Measurements from ENCODE around the gene CES5A. TPM values are rescaled to one million over a fixed set of nuclear protein-coding genes. Genes with fewer than 3 reads are reported as not detected.

CES5A gene, protein sequence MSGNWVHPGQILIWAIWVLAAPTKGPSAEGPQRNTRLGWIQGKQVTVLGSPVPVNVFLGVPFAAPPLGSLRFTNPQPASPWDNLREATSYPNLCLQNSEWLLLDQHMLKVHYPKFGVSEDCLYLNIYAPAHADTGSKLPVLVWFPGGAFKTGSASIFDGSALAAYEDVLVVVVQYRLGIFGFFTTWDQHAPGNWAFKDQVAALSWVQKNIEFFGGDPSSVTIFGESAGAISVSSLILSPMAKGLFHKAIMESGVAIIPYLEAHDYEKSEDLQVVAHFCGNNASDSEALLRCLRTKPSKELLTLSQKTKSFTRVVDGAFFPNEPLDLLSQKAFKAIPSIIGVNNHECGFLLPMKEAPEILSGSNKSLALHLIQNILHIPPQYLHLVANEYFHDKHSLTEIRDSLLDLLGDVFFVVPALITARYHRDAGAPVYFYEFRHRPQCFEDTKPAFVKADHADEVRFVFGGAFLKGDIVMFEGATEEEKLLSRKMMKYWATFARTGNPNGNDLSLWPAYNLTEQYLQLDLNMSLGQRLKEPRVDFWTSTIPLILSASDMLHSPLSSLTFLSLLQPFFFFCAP
- total RNA-seq, result not detected in 2 replicates

DNA sequence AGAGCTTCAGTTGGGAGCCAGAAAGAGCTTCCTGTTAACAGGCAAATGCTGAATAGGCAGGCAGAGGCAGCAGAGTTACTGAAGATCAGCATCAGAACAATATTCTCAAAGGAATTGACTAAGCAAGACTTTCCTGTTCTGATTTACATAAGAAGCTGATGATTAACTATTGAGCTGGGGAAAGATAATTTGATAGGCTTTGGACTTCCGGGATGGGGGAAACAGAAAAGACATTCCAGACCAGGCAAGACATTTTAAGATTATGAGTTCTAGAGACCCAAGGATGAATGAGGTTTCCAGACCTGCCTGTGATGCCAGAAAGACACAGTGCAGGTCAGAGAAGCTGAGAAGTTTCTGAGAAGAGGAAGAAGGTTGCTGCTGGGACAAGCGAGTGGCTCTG, at the start of gene CES5A:
TSS of gene CES5A (minus strand) at position 101 of the 400 bp plus-strand sequence. CDS start 152 bp downstream, outside the sequence.

DNA sequence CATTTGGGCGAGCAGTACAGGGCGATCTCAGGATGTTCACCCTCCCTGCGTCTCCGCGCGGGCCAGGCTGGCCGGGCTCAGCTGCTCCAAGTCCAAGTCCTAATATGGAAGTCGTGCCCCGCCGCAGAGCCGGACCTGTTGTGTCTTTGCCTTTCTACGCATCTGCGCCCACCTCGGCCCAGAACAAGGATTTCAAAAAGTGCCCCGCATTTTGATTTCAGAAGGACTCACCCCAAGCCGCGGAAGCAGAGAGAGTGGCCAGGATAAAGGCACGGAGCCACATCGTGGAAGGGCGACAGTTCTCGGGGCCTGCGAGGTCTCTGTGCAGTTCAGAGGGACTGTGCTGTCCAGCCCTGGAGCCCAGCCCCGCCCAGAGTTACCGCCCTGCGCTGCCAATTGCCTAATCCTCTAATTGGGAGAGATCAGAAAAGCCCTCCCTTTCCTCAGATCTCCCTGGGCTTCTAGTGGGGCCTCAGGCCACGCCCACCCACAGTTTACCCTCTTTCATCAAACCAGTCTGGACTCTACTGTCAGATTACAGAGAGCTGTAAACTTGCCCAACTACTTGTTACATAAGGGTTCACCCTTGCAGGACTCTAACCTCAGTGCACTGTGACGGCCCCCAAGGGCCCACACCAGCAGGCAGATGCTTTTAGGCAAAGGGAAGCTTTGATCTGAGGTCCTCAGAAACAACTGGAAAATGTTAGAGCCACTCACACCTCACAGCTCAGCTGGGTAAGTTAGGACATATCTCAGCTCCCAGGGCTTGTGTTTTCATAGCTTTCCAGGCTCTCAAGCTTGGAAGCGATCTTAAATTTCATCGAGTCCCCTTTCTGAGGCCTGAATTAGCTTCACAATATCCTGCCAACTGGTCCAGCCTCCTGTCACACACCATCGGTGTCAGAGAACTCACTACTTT, 42.1 kb downstream of the CES5A start, which contains the start of gene CES1:
TSS of gene CES1 (minus strand) at position 324 of the 919 bp plus-strand sequence. CDS start at position 283, 41 bp downstream.

Other genes starting within 250 kb of the CES5A start
- gene SLC6A2, start 219.4 kb downstream of the CES5A start, total RNA-seq, result not detected in 2 replicates
- gene CES1, start 42.3 kb downstream of the CES5A start, total RNA-seq, result 2.6 and 37.7 TPM in 2 replicates

Data from subcutaneous preadipocyte (primary cell).